Trophoblast cell (in vitro differentiated cells and primary cell): ENCODE results near the gene TAAR1.

ENCODE experiments used
- DNase-seq, 2 donors: peaks; one replicate each; pipeline ENCODE4 v3.0.0-alpha.2; 2016
- H2AFZ ChIP-seq: 2 replicates; pipeline ENCODE4 v1.6.1; 2013; ENCODE audit warnings: low read length, moderate library complexity, mild to moderate bottlenecking; ENCODE audit not compliant: insufficient read depth, poor library complexity
- H2AK5ac ChIP-seq: 2 replicates; pipeline ENCODE4 v1.6.1; 2013; ENCODE audit warnings: mild to moderate bottlenecking, low read length
- H2BK120ac ChIP-seq: 2 replicates; pipeline ENCODE4 v1.6.1; 2013; ENCODE audit warnings: low read length, mild to moderate bottlenecking, moderate library complexity; ENCODE audit not compliant: insufficient read depth, poor library complexity
- H2BK12ac ChIP-seq: 2 replicates; pipeline ENCODE4 v1.6.1; 2013; ENCODE audit warnings: mild to moderate bottlenecking, low read length, moderate library complexity
- H2BK5ac ChIP-seq: 2 replicates; pipeline ENCODE4 v1.6.1; 2013; ENCODE audit warnings: low read length, low read depth, moderate library complexity, mild to moderate bottlenecking; ENCODE audit not compliant: poor library complexity
- H3K14ac ChIP-seq: 2 replicates; pipeline ENCODE4 v1.6.1; 2013; ENCODE audit warnings: mild to moderate bottlenecking, low read length
- H3K18ac ChIP-seq: 2 replicates; pipeline ENCODE4 v1.6.1; 2013; ENCODE audit warnings: mild to moderate bottlenecking, low read length
- H3K23ac ChIP-seq: 2 replicates; pipeline ENCODE4 v1.6.1; 2013; ENCODE audit warnings: low read length
- H3K27ac ChIP-seq: 2 replicates; pipeline ENCODE4 v1.5.1; 2013; ENCODE audit warnings: low read depth, mild to moderate bottlenecking, inconsistent platforms, low read length, moderate library complexity
- H3K27me3 ChIP-seq: 2 replicates; pipeline ENCODE4 v1.6.1; 2013; ENCODE audit warnings: inconsistent platforms, mild to moderate bottlenecking, low read length, moderate library complexity; ENCODE audit not compliant: insufficient read depth
- H3K36me3 ChIP-seq, 2 experiments: 1 replicate in 1 of 2; 2 replicates in 1 of 2; pipeline ENCODE4 v1.6.1; 2013; ENCODE audit warnings: low read length in 2 of 2, mild to moderate bottlenecking in 2 of 2, moderate library complexity in 1 of 2; ENCODE audit not compliant: insufficient read depth in 2 of 2, control insufficient read depth in 1 of 2
- H3K4ac ChIP-seq: 2 replicates; pipeline ENCODE4 v1.6.1; 2013; ENCODE audit warnings: low read depth, mild to moderate bottlenecking, low read length, moderate library complexity
- H3K4me1 ChIP-seq, 2 experiments: 1 replicate in 1 of 2; 2 replicates in 1 of 2; pipeline ENCODE4 v1.6.1; 2013; ENCODE audit warnings: low read length in 2 of 2, mild to moderate bottlenecking in 2 of 2, moderate library complexity in 1 of 2; ENCODE audit not compliant: insufficient read depth in 2 of 2, control insufficient read depth in 1 of 2
- H3K4me2 ChIP-seq: 2 replicates; pipeline ENCODE4 v1.6.1; 2013; ENCODE audit warnings: inconsistent platforms, mild to moderate bottlenecking, low read length, moderate library complexity
- H3K4me3 ChIP-seq: 2 replicates; pipeline ENCODE4 v1.5.1; 2013; ENCODE audit warnings: mild to moderate bottlenecking, low read depth, low read length, inconsistent platforms
- H3K79me1 ChIP-seq: one replicate; pipeline ENCODE4 v1.6.1; 2013; ENCODE audit warnings: low read length
- H3K79me2 ChIP-seq: 2 replicates; pipeline ENCODE4 v1.6.1; 2013; ENCODE audit warnings: low read length, mild to moderate bottlenecking; ENCODE audit not compliant: control insufficient read depth, insufficient read depth, poor library complexity
- H3K9ac ChIP-seq: 2 replicates; pipeline ENCODE4 v1.6.1; 2013; ENCODE audit warnings: mild to moderate bottlenecking, low read length
- H3K9me3 ChIP-seq: 2 replicates; pipeline ENCODE4 v1.6.1; 2013; ENCODE audit warnings: low read depth, mild to moderate bottlenecking, control low read depth, inconsistent platforms, low read length; ENCODE audit not compliant: insufficient read depth
- H4K12ac ChIP-seq: 2 replicates; pipeline ENCODE4 v1.6.1; 2013; ENCODE audit warnings: low read depth, mild to moderate bottlenecking, low read length, moderate library complexity
- H4K8ac ChIP-seq: 2 replicates; pipeline ENCODE4 v1.6.1; 2013; ENCODE audit warnings: low read depth, mild to moderate bottlenecking, low read length, moderate library complexity
- H4K91ac ChIP-seq: one replicate; pipeline ENCODE4 v1.6.1; 2013; ENCODE audit warnings: low read depth, mild to moderate bottlenecking, low read length, moderate library complexity
- WGBS: extraction: QIAGEN DNeasy Blood & Tissue Kit; methylation state at CpG from one replicate; pipeline ENCODE4 v1.1.7; 2013; ENCODE audit warnings: missing lambda C conversion rate; ENCODE audit not compliant: insufficient read length, insufficient coverage; ENCODE audit errors: extremely low coverage; 5-methylcytosine and 5-hydroxymethylcytosine counted together

The TAAR1 gene

DNA sequence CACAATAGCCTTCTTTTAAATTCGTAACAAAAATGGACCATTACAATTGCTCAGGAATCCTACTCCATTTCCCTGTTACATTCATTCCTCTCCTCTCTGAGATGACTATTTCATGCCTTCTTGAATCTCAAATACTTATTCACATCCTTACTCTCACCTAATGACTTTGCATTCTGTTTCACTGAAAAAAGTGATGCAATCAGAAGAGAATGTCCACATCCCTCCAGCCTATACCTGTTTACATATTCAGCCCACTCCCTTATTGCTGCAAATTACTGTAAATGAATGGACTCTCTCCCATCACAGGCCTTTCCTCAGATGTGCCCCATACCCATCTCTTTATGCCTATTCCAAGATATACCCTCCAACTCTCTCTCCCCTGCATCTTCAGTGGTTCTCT is 8.6 kb downstream of the TAAR1 start:
- Histone ChIP-seq H4K12ac (no peak overlapping the region), H3K4me1 (no peaks in the 10 kb centered on the region), H3K23ac (no peak overlapping the region), H2BK5ac (no peak overlapping the region), H3K79me1 (peaks cover 2% of the 10 kb centered on the region), H3K4ac (no peak overlapping the region), H3K4me2 (no peak overlapping the region), H2BK12ac (no peak overlapping the region), H2BK120ac (no peak overlapping the region), H3K36me3 (no peaks in the 10 kb centered on the region), H4K8ac (no peak overlapping the region), H3K9ac (no peak overlapping the region), H3K27me3 (no peaks in the 10 kb centered on the region), H3K4me3 (no peak overlapping the region), H3K27ac (no peak overlapping the region), H3K79me2 (no peaks in the 10 kb centered on the region), H3K9me3 (no peaks in the 10 kb centered on the region), H2AK5ac (no peak overlapping the region), H2AFZ (no peak overlapping the region), H3K18ac (no peak overlapping the region), H4K91ac (no peak overlapping the region), H3K14ac (no peak overlapping the region)
- whole genome bisulfite sequencing, result no CpG with 5 or more reads among the region's 1 CpG
- no peak for DNase-seq

DNA sequence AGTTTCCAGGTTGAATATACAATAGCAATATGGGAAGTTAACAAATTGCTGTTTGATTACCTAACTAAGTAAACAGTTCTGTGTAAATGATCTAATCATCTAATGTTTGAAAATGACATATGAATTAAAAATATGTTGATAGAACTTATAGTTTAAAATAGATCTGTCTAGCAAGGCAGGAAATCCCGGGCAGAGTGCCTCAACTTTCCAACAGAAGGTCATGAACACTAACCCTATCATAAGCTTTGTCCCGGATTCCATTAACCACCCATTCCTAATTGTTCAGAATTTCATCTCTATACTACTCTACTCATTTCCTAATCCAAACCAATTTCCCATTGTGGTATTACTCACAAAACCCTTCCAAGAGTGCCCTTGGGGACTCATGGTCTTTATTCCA is 10.2 kb downstream of the TAAR1 start:
- H3K4me3 ChIP-seq, result no peak overlapping the region
- WGBS, result no CpG with 5 or more reads among the region's 2 CpGs

DNA sequence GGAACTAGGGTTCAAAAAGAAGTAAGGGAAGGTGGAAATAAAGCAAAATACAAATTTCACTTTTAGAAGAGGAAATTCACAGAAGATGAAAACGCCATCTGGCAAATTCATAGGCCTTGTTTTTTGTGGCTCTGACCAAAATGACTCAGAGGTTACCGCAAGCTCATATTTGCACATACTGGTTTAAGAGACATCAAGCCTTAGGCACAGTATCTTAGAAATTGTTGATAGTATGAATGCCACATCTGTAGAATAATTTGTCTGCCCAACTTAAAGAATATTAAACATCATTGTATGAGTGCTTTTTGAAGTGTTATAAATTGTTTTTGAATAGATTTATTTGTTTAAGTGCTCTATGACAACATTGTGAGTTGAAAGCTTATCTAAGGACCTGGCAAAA is 10.6 kb downstream of the TAAR1 start:
- no peak overlapping the region for H3K4me2 ChIP-seq
- H3K79me1 ChIP-seq, result peaks cover 2% of the 10 kb centered on the region
- no CpG with 5 or more reads among the region's 2 CpGs for WGBS
- no peak overlapping the region for H2BK12ac ChIP-seq
- no peak overlapping the region for H4K91ac ChIP-seq
- peak in 1 of 2 donors; percentile 5 for DNase-seq
- no peaks in the 10 kb centered on the region for H3K4me1 ChIP-seq
- H3K9me3 ChIP-seq, result no peaks in the 10 kb centered on the region
- no peak overlapping the region for H4K8ac ChIP-seq
- no peaks in the 10 kb centered on the region for H3K79me2 ChIP-seq
- H3K27ac ChIP-seq, result no peak overlapping the region
- no peak overlapping the region for H2BK5ac ChIP-seq
- H3K4me3 ChIP-seq, result no peak overlapping the region
- no peak overlapping the region for H3K23ac ChIP-seq
- no peak overlapping the region for H4K12ac ChIP-seq
- H2BK120ac ChIP-seq, result no peak overlapping the region
- H3K36me3 ChIP-seq, result no peaks in the 10 kb centered on the region
- no peak overlapping the region for H3K14ac ChIP-seq
- no peak overlapping the region for H2AFZ ChIP-seq
- H3K18ac ChIP-seq, result no peak overlapping the region
- no peak overlapping the region for H3K9ac ChIP-seq
- no peak overlapping the region for H2AK5ac ChIP-seq
- no peak overlapping the region for H3K4ac ChIP-seq
- no peaks in the 10 kb centered on the region for H3K27me3 ChIP-seq

More for the DNA sequence above, 10.2 kb downstream of the TAAR1 start:
- peaks cover 2% of the 10 kb centered on the region for H3K79me1 ChIP-seq
- no peaks in the 10 kb centered on the region for H3K27me3 ChIP-seq
- no peak overlapping the region for H4K8ac ChIP-seq
- H3K4me2 ChIP-seq, result no peak overlapping the region
- no peak overlapping the region for H3K9ac ChIP-seq
- no peak overlapping the region for H2AFZ ChIP-seq
- H3K9me3 ChIP-seq, result no peaks in the 10 kb centered on the region
- no peak overlapping the region for H3K4ac ChIP-seq
- H4K91ac ChIP-seq, result no peak overlapping the region
- H3K27ac ChIP-seq, result no peak overlapping the region
- no peaks in the 10 kb centered on the region for H3K36me3 ChIP-seq
- H2AK5ac ChIP-seq, result no peak overlapping the region
- H2BK12ac ChIP-seq, result no peak overlapping the region
- H3K18ac ChIP-seq, result no peak overlapping the region
- H4K12ac ChIP-seq, result no peak overlapping the region
- no peaks in the 10 kb centered on the region for H3K4me1 ChIP-seq
- no peak overlapping the region for H3K14ac ChIP-seq
- no peak overlapping the region for H2BK120ac ChIP-seq
- H2BK5ac ChIP-seq, result no peak overlapping the region
- no peak for DNase-seq
- H3K79me2 ChIP-seq, result no peaks in the 10 kb centered on the region
- no peak overlapping the region for H3K23ac ChIP-seq

DNA sequence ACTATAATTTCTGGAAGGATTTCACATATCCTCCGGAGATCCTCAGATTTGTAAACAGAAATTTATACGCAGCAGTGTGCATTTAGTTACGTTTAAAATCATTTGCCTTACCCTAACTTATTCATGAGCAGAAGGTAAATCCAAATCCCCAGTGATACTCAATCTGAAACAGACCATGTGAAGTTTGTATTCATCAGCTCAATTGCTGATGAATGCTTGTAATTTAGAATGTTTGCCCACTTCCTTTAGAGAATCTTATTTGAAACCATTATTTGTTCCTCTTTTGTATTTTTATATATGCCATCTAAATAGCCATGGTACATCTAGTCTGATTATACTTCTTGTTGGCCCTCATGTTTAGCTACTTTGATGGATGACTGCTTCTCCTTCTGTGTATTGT is 15.4 kb downstream of the TAAR1 start:
- Histone ChIP-seq H3K14ac (no peak overlapping the region), H3K79me1 (no peaks in the 10 kb centered on the region), H3K27ac (no peak overlapping the region), H3K79me2 (no peaks in the 10 kb centered on the region), H3K27me3 (no peaks in the 10 kb centered on the region), H3K9me3 (no peaks in the 10 kb centered on the region), H2AFZ (no peak overlapping the region), H4K8ac (no peak overlapping the region), H3K36me3 (no peaks in the 10 kb centered on the region), H4K12ac (no peak overlapping the region), H3K4me2 (no peak overlapping the region), H4K91ac (no peak overlapping the region), H3K4me1 (no peaks in the 10 kb centered on the region), H3K18ac (no peak overlapping the region), H2BK5ac (no peak overlapping the region), H2BK12ac (no peak overlapping the region), H3K4ac (no peak overlapping the region), H3K23ac (no peak overlapping the region), H3K4me3 (no peak overlapping the region), H2BK120ac (no peak overlapping the region), H2AK5ac (no peak overlapping the region), H3K9ac (no peak overlapping the region)
- WGBS, result no CpG with 5 or more reads among the region's 3 CpGs
- DNase-seq, result no peak
